SU-DHL-6 (cell line): ENCODE measurements around the gene CFAP68.

Experiments used
- CTCF ChIP-seq: fragments of 200-600 bp; sonication (generic); IDR thresholded peaks from one replicate; pipeline ENCODE4 v1.5.1; 2017; ENCODE audit warnings: antibody characterized with exemption, mild to moderate bottlenecking, low read length, moderate library complexity; ENCODE audit not compliant: insufficient read depth, poor library complexity, severe bottlenecking
- EZH2phosphoT487 ChIP-seq: fragments of 200-600 bp; sonication (generic), shearing (Covaris generic); conservative IDR thresholded peaks from 2 replicates; pipeline ENCODE4 v1.6.1; 2018; ENCODE audit warnings: mild to moderate bottlenecking, antibody characterized with exemption, low read length, moderate library complexity, mixed read lengths

- TF ChIP-seq CTCF (no peak), EZH2phosphoT487 (no peak)
Observed at GRCh38 chr11:111835665-111836064, 43.7 kb upstream of the CFAP68 start.
